ENCODE data around the gene ROS1. TPM values are rescaled to one million over a fixed set of nuclear protein-coding genes. Genes with fewer than 3 reads are reported as not detected.

The ROS1 gene
- total and polyA plus RNA-seq, 10 of the 15 experiments (the other 5 are each of a cell fraction or from before 2014, with no cell fraction given), result under 0.01 to 0.07 (median 0.03) TPM; not detected in 5

DNA sequence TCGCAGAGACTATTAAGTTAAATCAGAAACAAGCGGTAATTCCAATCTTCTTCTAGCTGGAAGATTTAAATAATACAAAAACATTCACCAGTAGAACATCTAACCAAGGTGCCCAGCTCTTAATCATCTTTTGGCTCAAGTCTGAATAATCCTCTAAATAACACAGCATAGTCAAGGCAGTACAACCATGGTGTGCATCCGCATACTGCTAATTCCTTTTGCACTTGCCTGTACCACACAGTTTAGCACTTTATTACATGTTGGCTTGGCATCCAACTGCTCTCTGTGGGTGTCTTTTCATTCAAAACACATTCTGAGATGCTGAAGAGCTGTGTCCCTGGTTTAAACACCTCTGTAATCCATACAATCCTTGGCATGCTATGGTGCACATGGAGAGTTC is 118.1 kb downstream of the ROS1 start (continued):
- TF ChIP-seq, protein P1, sequence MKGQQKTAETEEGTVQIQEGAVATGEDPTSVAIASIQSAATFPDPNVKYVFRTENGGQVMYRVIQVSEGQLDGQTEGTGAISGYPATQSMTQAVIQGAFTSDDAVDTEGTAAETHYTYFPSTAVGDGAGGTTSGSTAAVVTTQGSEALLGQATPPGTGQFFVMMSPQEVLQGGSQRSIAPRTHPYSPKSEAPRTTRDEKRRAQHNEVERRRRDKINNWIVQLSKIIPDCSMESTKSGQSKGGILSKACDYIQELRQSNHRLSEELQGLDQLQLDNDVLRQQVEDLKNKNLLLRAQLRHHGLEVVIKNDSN (IDR thresholded peaks at IDR 0.05; ENCODE audit: borderline replicate concordance, extremely low read length, insufficient read depth, low read depth, low read length), result no peak
- no peak for TF ChIP-seq GATAD2B (conservative IDR thresholded peaks at IDR 0.05; ENCODE audit: low read depth)

DNA sequence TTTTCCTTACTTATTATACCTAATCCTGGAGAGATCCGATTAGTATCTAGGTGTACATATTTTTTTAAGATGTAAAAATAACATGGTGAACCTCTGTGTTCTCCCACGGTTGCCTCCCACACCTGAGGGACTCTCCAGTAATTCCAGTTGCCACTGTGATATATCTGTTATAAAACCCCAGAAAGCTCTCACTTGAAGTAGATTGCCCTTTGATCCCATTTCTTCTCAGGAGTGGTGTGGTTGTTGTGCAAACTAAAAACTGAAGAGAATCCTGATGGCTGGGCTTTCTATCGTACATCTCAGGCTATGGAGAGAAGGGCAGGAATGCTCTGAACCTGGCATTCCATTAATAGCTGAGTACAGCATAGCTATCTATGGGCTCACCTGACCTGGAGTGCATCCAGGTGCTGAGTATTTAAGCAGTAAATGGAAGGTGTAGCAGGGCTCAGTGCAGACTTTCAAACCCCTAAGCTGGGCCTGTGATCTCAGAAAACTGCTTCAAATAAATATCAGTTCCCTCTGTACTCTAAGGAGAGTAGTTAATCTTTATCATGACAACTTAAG is 119.4 kb downstream of the ROS1 start:
- ATAC-seq, result no peak
- TF ChIP-seq SMARCA5 (IDR thresholded peaks at IDR 0.05), result no peak
- TF ChIP-seq, protein P2, sequence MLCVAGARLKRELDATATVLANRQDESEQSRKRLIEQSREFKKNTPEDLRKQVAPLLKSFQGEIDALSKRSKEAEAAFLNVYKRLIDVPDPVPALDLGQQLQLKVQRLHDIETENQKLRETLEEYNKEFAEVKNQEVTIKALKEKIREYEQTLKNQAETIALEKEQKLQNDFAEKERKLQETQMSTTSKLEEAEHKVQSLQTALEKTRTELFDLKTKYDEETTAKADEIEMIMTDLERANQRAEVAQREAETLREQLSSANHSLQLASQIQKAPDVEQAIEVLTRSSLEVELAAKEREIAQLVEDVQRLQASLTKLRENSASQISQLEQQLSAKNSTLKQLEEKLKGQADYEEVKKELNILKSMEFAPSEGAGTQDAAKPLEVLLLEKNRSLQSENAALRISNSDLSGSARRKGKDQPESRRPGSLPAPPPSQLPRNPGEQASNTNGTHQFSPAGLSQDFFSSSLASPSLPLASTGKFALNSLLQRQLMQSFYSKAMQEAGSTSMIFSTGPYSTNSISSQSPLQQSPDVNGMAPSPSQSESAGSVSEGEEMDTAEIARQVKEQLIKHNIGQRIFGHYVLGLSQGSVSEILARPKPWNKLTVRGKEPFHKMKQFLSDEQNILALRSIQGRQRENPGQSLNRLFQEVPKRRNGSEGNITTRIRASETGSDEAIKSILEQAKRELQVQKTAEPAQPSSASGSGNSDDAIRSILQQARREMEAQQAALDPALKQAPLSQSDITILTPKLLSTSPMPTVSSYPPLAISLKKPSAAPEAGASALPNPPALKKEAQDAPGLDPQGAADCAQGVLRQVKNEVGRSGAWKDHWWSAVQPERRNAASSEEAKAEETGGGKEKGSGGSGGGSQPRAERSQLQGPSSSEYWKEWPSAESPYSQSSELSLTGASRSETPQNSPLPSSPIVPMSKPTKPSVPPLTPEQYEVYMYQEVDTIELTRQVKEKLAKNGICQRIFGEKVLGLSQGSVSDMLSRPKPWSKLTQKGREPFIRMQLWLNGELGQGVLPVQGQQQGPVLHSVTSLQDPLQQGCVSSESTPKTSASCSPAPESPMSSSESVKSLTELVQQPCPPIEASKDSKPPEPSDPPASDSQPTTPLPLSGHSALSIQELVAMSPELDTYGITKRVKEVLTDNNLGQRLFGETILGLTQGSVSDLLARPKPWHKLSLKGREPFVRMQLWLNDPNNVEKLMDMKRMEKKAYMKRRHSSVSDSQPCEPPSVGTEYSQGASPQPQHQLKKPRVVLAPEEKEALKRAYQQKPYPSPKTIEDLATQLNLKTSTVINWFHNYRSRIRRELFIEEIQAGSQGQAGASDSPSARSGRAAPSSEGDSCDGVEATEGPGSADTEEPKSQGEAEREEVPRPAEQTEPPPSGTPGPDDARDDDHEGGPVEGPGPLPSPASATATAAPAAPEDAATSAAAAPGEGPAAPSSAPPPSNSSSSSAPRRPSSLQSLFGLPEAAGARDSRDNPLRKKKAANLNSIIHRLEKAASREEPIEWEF (IDR thresholded peaks at IDR 0.05; ENCODE audit: insufficient replicate concordance, low read depth, low read length), result no peak
- TF ChIP-seq SREBF1 (IDR thresholded peaks at IDR 0.05; ENCODE audit: low read length), result no peak
- no peak for TF ChIP-seq TARDBP (IDR thresholded peaks at IDR 0.05; ENCODE audit: borderline replicate concordance)
- no peak for TF ChIP-seq DPF2 (IDR thresholded peaks at IDR 0.05)
- TF ChIP-seq ZNF207 (IDR thresholded peaks at IDR 0.05; ENCODE audit: borderline replicate concordance), result no peak
- no peak for TF ChIP-seq IRF4 (IDR thresholded peaks at IDR 0.05; ENCODE audit: low read depth, low read length)
- TF ChIP-seq JUNB (IDR thresholded peaks at IDR 0.05), result no peak
- TF ChIP-seq JUND (IDR thresholded peaks at IDR 0.05; ENCODE audit: low read depth, low read length), result no peak
- TF ChIP-seq CBX5 (IDR thresholded peaks at IDR 0.05; ENCODE audit: low read depth), result no peak
- TF ChIP-seq RB1 (IDR thresholded peaks at IDR 0.05; ENCODE audit: borderline replicate concordance), result no peak
- TF ChIP-seq, protein P3, sequence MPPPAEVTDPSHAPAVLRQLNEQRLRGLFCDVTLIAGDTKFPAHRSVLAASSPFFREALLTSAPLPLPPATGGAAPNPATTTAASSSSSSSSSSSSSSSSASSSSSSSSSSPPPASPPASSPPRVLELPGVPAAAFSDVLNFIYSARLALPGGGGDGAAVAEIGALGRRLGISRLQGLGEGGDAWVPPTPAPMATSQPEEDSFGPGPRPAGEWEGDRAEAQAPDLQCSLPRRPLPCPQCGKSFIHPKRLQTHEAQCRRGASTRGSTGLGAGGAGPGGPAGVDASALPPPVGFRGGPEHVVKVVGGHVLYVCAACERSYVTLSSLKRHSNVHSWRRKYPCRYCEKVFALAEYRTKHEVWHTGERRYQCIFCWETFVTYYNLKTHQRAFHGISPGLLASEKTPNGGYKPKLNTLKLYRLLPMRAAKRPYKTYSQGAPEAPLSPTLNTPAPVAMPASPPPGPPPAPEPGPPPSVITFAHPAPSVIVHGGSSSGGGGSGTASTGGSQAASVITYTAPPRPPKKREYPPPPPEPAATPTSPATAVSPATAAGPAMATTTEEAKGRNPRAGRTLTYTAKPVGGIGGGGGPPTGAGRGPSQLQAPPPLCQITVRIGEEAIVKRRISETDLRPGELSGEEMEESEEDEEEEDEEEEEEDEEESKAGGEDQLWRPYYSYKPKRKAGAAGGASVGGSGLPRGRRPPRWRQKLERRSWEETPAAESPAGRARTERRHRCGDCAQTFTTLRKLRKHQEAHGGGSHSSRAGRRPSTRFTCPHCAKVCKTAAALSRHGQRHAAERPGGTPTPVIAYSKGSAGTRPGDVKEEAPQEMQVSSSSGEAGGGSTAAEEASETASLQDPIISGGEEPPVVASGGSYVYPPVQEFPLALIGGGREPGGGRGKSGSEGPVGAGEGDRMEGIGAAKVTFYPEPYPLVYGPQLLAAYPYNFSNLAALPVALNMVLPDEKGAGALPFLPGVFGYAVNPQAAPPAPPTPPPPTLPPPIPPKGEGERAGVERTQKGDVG (CRISPR knock-in tag; IDR thresholded peaks at IDR 0.05), result no peak

More for the DNA sequence above, 119.4 kb downstream of the ROS1 start:
- BruUV-seq (replicated peaks), result no TSS peak
- intact Hi-C loops (cut with micrococcal nuclease; ENCODE audit: unreplicated experiment) (no loop called here), in situ Hi-C loops (cut with MboI) (no loop called here)
- Histone ChIP-seq H2AFZ (ENCODE audit: control insufficient read depth, low read depth, low read length) (no peak overlapping the region), H3K4me1 (ENCODE audit: control insufficient read depth, insufficient read depth, low read length) (no peaks in the 10 kb centered on the region), H3K27me3 (replicated peaks in 1 of 2; ENCODE audit: control insufficient read depth in 2 of 2, insufficient read depth in 2 of 2, low read length in 1 of 2) (no peaks in the 10 kb centered on the region), H3K27ac (ENCODE audit: control insufficient read depth, insufficient read depth) (no peak overlapping the region), H3K79me2 (ENCODE audit: control insufficient read depth, insufficient read depth, low read length) (no peaks in the 10 kb centered on the region), H3K4me3 (no peak overlapping the region), H4K20me1 (ENCODE audit: control insufficient read depth, insufficient read depth) (no peaks in the 10 kb centered on the region; the same call in 1 of the 2 replicates), H3K9me3 (replicated peaks; ENCODE audit: control insufficient read depth, insufficient read depth, low read length) (no peaks in the 10 kb centered on the region), H3K9ac (ENCODE audit: control insufficient read depth, insufficient read depth, low read length) (no peak overlapping the region), H3K36me3 (ENCODE audit: control insufficient read depth in 2 of 2, insufficient read depth in 2 of 2, low read length in 1 of 2) (no peaks in the 10 kb centered on the region), H3K4me2 (ENCODE audit: control insufficient read depth, insufficient read depth) (no peak overlapping the region)
- SMC1A ChIA-PET (ENCODE audit: uncharacterized antibody, unreplicated experiment), result interaction anchor here (1.3 kb wide), 1 partner anchor 9 kb away, joined by 3 read pairs; no protein-coding TSS in a partner anchor
- CTCF ChIA-PET, result no interaction called here
- DNase-seq (ENCODE audit: low read depth, low spot score) (no peak), FAIRE-seq (no peak)
- POLR2A ChIA-PET, result no interaction called here
- RAD21 ChIA-PET (ENCODE audit: unreplicated experiment), result no interaction called here
- 12% methylated on average over 3 of the region's 3 CpGs for WGBS (ENCODE audit: insufficient coverage, insufficient replicate concordance, low lambda C conversion rate, missing lambda C conversion rate)

All from GM12878 (cell line).